Panc1 (cell line): Measurements from ENCODE around the gene MARVELD2. TPM values are rescaled to one million over a fixed set of nuclear protein-coding genes. Genes with fewer than 3 reads are reported as not detected.

Experiments
- total RNA-seq: library from RNA; stranded (reverse); gene quantifications from one replicate; pipeline ENCODE4 v1.2.1, GENCODE V29; 2021; ENCODE audit not compliant: unreplicated experiment

Gene MARVELD2
- total RNA-seq, 1 experiment from 2014 or later: 17.3 TPM

Other genes with a start within 250 kb of the MARVELD2 start
- 262 TPM for gene CCNB1, start 248.0 kb upstream of the MARVELD2 start, total RNA-seq
- gene CENPH, start 225.5 kb upstream of the MARVELD2 start, total RNA-seq: 35.6 TPM
- 44.4 TPM for gene CDK7, start 180.2 kb upstream of the MARVELD2 start, total RNA-seq
- gene CCDC125, start 82.3 kb upstream of the MARVELD2 start, total RNA-seq: 10.4 TPM
- 61.3 TPM for gene AK6, start 45.6 kb upstream of the MARVELD2 start, total RNA-seq
- 142 TPM for gene TAF9, start 45.6 kb upstream of the MARVELD2 start, total RNA-seq
- 41.7 TPM for gene RAD17, start 45.3 kb upstream of the MARVELD2 start, total RNA-seq
- gene OCLN, start 77.7 kb downstream of the MARVELD2 start, total RNA-seq: 102 TPM
- 46.3 TPM for gene GTF2H2C, start 145.1 kb downstream of the MARVELD2 start, total RNA-seq